Measurements from ENCODE around the gene PCDHB14. TPM values are rescaled to one million over a fixed set of nuclear protein-coding genes. Genes with fewer than 3 reads are reported as not detected.
"Not testable (repeated sequence)": the region's sequence is repeated elsewhere in the genome, so short reads cannot be mapped to it uniquely, and the experiment has no call there.

PCDHB14 gene
- polyA plus RNA-seq, 1 experiment: 0.42 TPM

DNA sequence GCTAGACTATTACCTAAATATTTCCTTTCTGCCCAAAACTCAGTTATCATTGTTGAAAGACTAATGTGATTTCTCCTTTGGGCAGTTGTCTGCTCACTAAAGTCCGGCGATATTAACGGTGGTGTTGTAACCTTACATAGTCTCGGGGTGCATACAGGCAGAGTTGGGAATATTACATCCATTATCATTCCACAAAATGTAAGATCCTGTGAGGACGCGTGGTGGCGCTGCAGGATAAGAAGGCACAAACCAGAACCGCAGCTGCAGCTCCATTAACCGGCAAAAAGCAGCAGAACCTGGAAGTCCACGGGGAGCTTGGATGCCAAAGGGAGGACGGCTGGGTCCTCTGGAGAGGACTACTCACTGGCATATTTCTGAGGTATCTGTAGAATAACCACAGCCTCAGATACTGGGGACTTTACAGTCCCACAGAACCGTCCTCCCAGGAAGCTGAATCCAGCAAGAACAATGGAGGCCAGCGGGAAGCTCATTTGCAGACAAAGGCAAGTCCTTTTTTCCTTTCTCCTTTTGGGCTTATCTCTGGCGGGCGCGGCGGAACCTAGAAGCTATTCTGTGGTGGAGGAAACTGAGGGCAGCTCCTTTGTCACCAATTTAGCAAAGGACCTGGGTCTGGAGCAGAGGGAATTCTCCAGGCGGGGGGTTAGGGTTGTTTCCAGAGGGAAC is 9.3 kb upstream of the PCDHB14 start, which contains the start of gene PCDHB13:
PCDHB13 (plus strand) TSS at position 264 of the 684 bp plus-strand sequence; CDS start at position 469, 205 bp downstream.
- POLR2A ChIA-PET; H3K4me3 ChIP-seq (ENCODE audit: low read depth, low read length); DNase-seq (ENCODE audit: low read depth); H3K36me3 ChIP-seq (ENCODE audit: control insufficient read depth, insufficient read depth, low read length); H3K27me3 ChIP-seq (ENCODE audit: control insufficient read depth, insufficient read depth, low read length): not testable (repeated sequence)
- CTCF ChIA-PET: interaction anchor here (1.3 to 1.4 kb wide), 2 partner anchors 9 to 12 kb away, joined by 3 to 4 read pairs; partner anchors contain the start of gene PCDHB14
- TF ChIP-seq, protein P1, sequence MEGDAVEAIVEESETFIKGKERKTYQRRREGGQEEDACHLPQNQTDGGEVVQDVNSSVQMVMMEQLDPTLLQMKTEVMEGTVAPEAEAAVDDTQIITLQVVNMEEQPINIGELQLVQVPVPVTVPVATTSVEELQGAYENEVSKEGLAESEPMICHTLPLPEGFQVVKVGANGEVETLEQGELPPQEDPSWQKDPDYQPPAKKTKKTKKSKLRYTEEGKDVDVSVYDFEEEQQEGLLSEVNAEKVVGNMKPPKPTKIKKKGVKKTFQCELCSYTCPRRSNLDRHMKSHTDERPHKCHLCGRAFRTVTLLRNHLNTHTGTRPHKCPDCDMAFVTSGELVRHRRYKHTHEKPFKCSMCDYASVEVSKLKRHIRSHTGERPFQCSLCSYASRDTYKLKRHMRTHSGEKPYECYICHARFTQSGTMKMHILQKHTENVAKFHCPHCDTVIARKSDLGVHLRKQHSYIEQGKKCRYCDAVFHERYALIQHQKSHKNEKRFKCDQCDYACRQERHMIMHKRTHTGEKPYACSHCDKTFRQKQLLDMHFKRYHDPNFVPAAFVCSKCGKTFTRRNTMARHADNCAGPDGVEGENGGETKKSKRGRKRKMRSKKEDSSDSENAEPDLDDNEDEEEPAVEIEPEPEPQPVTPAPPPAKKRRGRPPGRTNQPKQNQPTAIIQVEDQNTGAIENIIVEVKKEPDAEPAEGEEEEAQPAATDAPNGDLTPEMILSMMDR (IDR thresholded peaks at IDR 0.05; ENCODE audit: insufficient read depth, low read depth, low read length): 0 out of 2 replicates have a peak, but pooled peaks have one; percentile 10

DNA sequence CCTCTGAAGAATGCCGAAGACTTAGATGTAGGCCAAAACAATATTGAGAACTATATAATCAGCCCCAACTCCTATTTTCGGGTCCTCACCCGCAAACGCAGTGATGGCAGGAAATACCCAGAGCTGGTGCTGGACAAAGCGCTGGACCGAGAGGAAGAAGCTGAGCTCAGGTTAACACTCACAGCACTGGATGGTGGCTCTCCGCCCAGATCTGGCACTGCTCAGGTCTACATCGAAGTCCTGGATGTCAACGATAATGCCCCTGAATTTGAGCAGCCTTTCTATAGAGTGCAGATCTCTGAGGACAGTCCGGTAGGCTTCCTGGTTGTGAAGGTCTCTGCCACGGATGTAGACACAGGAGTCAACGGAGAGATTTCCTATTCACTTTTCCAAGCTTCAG is 8.6 kb upstream of the PCDHB14 start:
- H3K27me3 ChIP-seq (ENCODE audit: control insufficient read depth, insufficient read depth, low read length); CTCF ChIA-PET; POLR2A ChIA-PET; DNase-seq (ENCODE audit: low read depth); H3K36me3 ChIP-seq (ENCODE audit: control insufficient read depth, insufficient read depth, low read length); H3K4me3 ChIP-seq (ENCODE audit: low read depth, low read length): not testable (repeated sequence)

DNA sequence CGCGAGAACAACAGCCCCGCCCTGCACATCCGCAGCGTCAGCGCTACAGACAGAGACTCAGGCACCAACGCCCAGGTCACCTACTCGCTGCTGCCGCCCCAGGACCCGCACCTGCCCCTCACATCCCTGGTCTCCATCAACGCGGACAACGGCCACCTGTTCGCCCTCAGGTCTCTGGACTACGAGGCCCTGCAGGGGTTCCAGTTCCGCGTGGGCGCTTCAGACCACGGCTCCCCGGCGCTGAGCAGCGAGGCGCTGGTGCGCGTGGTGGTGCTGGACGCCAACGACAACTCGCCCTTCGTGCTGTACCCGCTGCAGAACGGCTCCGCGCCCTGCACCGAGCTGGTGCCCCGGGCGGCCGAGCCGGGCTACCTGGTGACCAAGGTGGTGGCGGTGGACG is 7.6 kb upstream of the PCDHB14 start:
- H3K4me3 ChIP-seq (ENCODE audit: low read depth, low read length); H3K27me3 ChIP-seq (ENCODE audit: control insufficient read depth, insufficient read depth, low read length); H3K36me3 ChIP-seq (ENCODE audit: control insufficient read depth, insufficient read depth, low read length); DNase-seq (ENCODE audit: low read depth); CTCF ChIA-PET; POLR2A ChIA-PET: not testable (repeated sequence)

GRCh38 chr5:141216035-141216434 is 7.1 kb upstream of the PCDHB14 start:
- CTCF ChIA-PET; H3K27me3 ChIP-seq (ENCODE audit: control insufficient read depth, insufficient read depth, low read length); POLR2A ChIA-PET: not testable (repeated sequence)

GRCh38 chr5:141224844-141225243 is 1.7 kb downstream of the PCDHB14 start:
- H3K36me3 ChIP-seq (ENCODE audit: control insufficient read depth, insufficient read depth, low read length); H3K27me3 ChIP-seq (ENCODE audit: control insufficient read depth, insufficient read depth, low read length); DNase-seq (ENCODE audit: low read depth); POLR2A ChIA-PET; H3K4me3 ChIP-seq (ENCODE audit: low read depth, low read length): not testable (repeated sequence)
- CTCF ChIA-PET: interaction anchor here (0.7 to 2.2 kb wide), 2 partner anchors 9 to 1737 kb away, joined by 3 to 15 read pairs; no protein-coding TSS in a partner anchor

More at GRCh38 chr5:141216035-141216434, 7.1 kb upstream of the PCDHB14 start:
- H3K36me3 ChIP-seq (ENCODE audit: control insufficient read depth, insufficient read depth, low read length); DNase-seq (ENCODE audit: low read depth); H3K4me3 ChIP-seq (ENCODE audit: low read depth, low read length): not testable (repeated sequence)

DNA sequence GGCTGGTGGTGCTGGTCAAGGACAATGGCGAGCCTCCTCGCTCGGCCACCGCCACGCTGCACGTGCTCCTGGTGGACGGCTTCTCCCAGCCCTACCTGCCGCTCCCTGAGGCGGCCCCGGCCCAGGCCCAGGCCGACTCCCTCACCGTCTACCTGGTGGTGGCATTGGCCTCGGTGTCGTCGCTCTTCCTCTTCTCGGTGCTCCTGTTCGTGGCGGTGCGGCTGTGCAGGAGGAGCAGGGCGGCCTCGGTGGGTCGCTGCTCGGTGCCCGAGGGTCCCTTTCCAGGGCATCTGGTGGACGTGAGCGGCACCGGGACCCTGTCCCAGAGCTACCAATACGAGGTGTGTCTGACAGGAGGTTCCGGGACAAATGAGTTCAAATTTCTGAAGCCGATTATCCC is 2.3 kb downstream of the PCDHB14 start:
- DNase-seq (ENCODE audit: low read depth); CTCF ChIA-PET; H3K4me3 ChIP-seq (ENCODE audit: low read depth, low read length); H3K27me3 ChIP-seq (ENCODE audit: control insufficient read depth, insufficient read depth, low read length); POLR2A ChIA-PET; H3K36me3 ChIP-seq (ENCODE audit: control insufficient read depth, insufficient read depth, low read length): not testable (repeated sequence)

GRCh38 chr5:141234109-141234667 is 11.0 kb downstream of the PCDHB14 start:
- H3K36me3 ChIP-seq (ENCODE audit: control insufficient read depth, insufficient read depth, low read length): no peaks in the 10 kb centered on the region
- CTCF ChIA-PET: interaction anchor here (0.7 to 2.3 kb wide), 5 partner anchors 10 to 384 kb away, joined by 3 to 15 read pairs (median 3); partner anchors contain the start of genes DIAPH1, PCDHB14 and PCDHGB3

GRCh38 chr5:141235922-141236321 is 12.8 kb downstream of the PCDHB14 start:
- H3K4me3 ChIP-seq (ENCODE audit: low read depth, low read length); POLR2A ChIA-PET; H3K27me3 ChIP-seq (ENCODE audit: control insufficient read depth, insufficient read depth, low read length); H3K36me3 ChIP-seq (ENCODE audit: control insufficient read depth, insufficient read depth, low read length); CTCF ChIA-PET; DNase-seq (ENCODE audit: low read depth): not testable (repeated sequence)

More at GRCh38 chr5:141234109-141234667, 11.0 kb downstream of the PCDHB14 start:
- no peaks in the 10 kb centered on the region for H3K27me3 ChIP-seq (ENCODE audit: control insufficient read depth, insufficient read depth, low read length)
- POLR2A ChIA-PET: no interaction called here
- TF ChIP-seq, protein P1 (IDR thresholded peaks at IDR 0.05; ENCODE audit: insufficient read depth, low read depth, low read length): peak; percentile 28; the same call in 1 of the 2 replicates
- DNase-seq (ENCODE audit: low read depth): no peak
- peak overlapping the region; percentile 25 for H3K4me3 ChIP-seq (ENCODE audit: low read depth, low read length)

All from BJ (cell line).